ENCODE data around the gene DGKG.

The DGKG gene

DNA sequence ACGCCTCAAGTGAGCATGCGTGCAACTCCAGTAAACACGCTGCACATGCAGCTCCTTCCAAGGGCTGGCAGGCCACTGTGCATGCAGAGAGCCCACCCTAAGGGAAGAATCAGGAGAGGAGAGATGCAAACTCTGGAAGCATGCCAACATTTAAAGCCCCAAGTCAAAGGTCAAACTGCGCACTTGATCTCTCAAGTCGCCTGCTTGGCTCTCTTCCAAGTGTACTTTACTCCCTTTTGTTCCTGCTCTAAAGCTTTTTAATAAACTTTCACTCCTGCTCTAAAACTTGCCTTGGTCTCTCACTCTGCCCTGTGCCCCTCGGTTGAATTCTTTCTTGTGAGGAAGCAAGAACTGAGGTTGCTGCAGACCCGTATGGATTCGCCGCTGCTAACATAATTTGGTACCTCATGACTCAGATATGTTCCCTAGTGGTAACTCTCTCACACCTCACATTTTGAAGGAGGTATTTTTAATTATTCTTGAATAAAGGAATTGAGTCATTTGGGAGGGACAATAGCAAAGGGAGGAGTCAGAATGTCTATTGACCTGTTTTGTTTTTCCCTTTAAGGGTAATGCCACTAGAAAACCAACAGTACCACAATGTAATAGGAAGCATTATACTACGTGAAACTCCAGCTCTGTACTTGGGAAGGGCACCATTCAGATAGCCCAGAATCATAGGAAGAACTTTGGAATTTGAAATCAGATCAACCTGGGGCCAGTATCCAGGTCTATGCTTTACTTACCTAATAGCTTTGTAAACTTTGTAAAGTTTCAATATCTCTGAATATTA lies 19.6 kb upstream of the DGKG start:
- Histone ChIP-seq H3K4me3 (ENCODE audit: low read length) (no peak overlapping the region), H3K4me1 (ENCODE audit: insufficient read depth, low read length) (no peaks in the 10 kb centered on the region), H2AFZ (ENCODE audit: low read depth, low read length) (no peak overlapping the region), H3K27me3 (ENCODE audit: insufficient read depth, low read length) (no peaks in the 10 kb centered on the region), H3K36me3 (ENCODE audit: insufficient read depth, low read length) (no peaks in the 10 kb centered on the region), H3K9me3 (ENCODE audit: low read length) (no peaks in the 10 kb centered on the region)

DNA sequence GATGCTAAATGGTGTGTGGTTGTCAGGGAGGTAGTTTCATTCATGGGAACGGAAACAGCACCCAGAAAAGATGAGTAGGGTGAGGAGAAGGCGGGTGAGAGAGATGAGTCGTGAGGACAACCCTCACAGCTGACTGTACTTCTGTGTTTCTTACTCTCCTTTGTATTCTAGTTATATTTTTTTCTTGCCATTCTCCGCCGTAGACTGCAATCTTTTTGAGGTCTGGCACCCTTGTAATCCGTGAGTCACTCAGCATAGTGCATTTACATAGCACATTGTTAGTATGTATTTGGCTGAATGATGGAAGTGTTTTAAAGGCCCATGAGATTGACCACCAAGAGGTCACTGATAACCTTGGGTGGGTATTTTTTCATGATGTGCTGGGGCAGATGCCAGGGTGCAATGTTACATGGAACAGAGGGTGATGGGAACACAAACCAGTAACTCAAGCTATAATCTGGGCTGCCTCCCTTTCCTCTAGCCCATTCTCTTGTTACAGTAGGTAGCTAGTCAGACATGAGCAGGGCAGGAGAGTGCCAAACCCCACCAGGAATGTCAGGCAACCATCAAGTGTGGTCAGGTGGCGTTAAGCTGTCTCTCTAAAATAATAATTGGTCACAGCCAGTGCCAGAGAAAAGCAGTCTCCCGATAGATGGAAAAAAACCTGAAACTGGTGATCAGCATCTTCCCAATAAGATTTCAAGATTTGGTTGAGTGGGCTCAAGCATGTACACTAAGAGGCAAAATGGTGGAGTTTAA lies 18.8 kb upstream of the DGKG start:
- H2AFZ ChIP-seq (ENCODE audit: low read depth, low read length), result no peak overlapping the region
- no peak overlapping the region for H3K4me3 ChIP-seq (ENCODE audit: low read length)
- no peaks in the 10 kb centered on the region for H3K36me3 ChIP-seq (ENCODE audit: insufficient read depth, low read length)
- no peaks in the 10 kb centered on the region for H3K27me3 ChIP-seq (ENCODE audit: insufficient read depth, low read length)
- H3K9me3 ChIP-seq (ENCODE audit: low read length), result no peaks in the 10 kb centered on the region
- no peaks in the 10 kb centered on the region for H3K4me1 ChIP-seq (ENCODE audit: insufficient read depth, low read length)

DNA sequence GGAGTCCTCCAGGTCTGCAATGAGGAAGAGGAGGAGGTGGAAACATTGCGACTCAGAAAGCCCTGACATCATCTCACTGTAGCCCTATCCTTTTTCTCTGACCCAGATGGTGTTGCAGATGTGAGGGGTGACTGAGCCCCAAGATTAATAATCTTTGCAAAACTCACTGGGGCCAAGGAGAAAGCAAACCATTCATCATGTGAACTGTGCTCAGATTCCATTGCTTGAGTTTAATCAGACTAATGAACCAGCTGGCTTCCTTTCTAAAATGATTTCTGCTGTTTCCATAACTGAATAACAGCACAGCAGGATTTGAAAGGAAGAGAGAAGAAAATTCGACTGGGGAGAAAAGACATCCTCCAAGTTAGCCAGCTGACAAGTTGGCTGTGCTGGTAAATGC lies 13.4 kb upstream of the DGKG start:
- H3K27me3 ChIP-seq (ENCODE audit: insufficient read depth, low read length), result peaks cover 4% of the 10 kb centered on the region

DNA sequence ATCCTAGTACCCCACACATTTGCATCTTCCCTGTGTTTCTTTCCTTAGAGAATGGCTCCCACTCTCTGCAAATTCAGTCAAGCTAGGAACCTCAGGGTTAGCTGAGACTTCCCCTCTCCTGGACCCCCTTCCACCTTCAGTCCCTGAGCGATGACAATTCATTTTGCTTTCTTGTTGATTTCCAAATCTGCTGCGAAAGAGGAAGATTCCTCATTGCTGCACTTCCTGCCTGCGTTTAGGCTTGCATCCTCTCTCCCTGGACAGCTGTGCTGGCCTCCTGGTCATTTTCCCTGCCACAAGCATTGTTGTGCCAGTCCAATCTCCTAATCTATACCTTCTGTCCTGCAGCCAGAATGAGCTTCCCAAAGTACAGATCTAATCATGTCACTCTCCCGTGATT lies 12.3 kb upstream of the DGKG start:
- peaks cover 4% of the 10 kb centered on the region for H3K27me3 ChIP-seq (ENCODE audit: insufficient read depth, low read length)
- no peak overlapping the region for H3K4me3 ChIP-seq (ENCODE audit: low read length)
- H2AFZ ChIP-seq (ENCODE audit: low read depth, low read length), result no peak overlapping the region
- no peaks in the 10 kb centered on the region for H3K4me1 ChIP-seq (ENCODE audit: insufficient read depth, low read length)
- no peaks in the 10 kb centered on the region for H3K36me3 ChIP-seq (ENCODE audit: insufficient read depth, low read length)
- H3K9me3 ChIP-seq (ENCODE audit: low read length), result no peaks in the 10 kb centered on the region

More for the DNA sequence above, 13.4 kb upstream of the DGKG start:
- Histone ChIP-seq H3K9me3 (ENCODE audit: low read length) (no peaks in the 10 kb centered on the region), H3K4me3 (ENCODE audit: low read length) (no peak overlapping the region), H3K4me1 (ENCODE audit: insufficient read depth, low read length) (no peaks in the 10 kb centered on the region), H3K36me3 (ENCODE audit: insufficient read depth, low read length) (no peaks in the 10 kb centered on the region), H2AFZ (ENCODE audit: low read depth, low read length) (no peak overlapping the region)

DNA sequence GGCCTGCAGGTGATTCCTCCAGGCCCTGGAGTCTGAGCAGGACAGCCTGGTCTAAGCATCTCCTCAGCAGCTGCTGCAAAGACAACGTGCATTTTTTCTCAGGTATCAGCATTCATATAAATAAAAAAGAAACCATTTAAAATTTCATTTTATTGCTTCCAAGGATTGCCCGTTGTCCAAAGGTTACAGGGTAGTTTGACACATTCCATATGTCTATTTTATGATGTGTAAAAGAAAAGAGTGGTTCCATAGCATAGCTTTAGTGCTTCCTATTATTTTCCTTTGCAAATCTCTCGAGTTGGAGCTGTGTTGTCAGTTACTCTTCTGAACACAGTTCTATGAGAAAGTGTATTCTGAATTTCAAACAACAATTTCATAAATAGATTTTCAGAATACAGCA lies 7.2 kb upstream of the DGKG start:
- H2AFZ ChIP-seq (ENCODE audit: low read depth, low read length), result no peak overlapping the region
- no peak overlapping the region for H3K4me3 ChIP-seq (ENCODE audit: low read length)
- no peaks in the 10 kb centered on the region for H3K36me3 ChIP-seq (ENCODE audit: insufficient read depth, low read length)
- H3K9me3 ChIP-seq (ENCODE audit: low read length), result no peaks in the 10 kb centered on the region
- no peaks in the 10 kb centered on the region for H3K4me1 ChIP-seq (ENCODE audit: insufficient read depth, low read length)
- peaks cover 18% of the 10 kb centered on the region for H3K27me3 ChIP-seq (ENCODE audit: insufficient read depth, low read length)

DNA sequence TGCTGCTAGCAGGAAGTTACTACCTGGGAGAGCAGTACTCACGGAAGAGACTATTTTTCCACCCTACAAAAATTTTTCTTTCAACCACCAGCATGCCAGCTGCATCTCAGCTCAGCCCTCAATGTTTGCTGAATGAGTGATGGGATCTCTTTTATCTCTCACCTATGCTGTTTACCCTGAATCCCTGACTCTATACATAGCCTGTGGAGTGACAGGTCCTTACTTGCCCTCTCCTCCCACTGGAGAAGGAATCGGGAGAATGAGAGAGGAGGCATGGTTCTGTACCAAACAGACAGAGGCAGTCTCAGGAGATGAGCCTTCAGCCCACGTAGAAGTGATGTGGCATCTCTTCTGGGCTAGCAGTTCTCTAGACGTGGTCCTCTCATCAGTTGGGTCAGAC lies 6.7 kb upstream of the DGKG start:
- Histone ChIP-seq H3K4me3 (ENCODE audit: low read length) (no peak overlapping the region), H2AFZ (ENCODE audit: low read depth, low read length) (no peak overlapping the region), H3K36me3 (ENCODE audit: insufficient read depth, low read length) (no peaks in the 10 kb centered on the region), H3K4me1 (ENCODE audit: insufficient read depth, low read length) (no peaks in the 10 kb centered on the region), H3K9me3 (ENCODE audit: low read length) (no peaks in the 10 kb centered on the region), H3K27me3 (ENCODE audit: insufficient read depth, low read length) (peaks cover 23% of the 10 kb centered on the region)

DNA sequence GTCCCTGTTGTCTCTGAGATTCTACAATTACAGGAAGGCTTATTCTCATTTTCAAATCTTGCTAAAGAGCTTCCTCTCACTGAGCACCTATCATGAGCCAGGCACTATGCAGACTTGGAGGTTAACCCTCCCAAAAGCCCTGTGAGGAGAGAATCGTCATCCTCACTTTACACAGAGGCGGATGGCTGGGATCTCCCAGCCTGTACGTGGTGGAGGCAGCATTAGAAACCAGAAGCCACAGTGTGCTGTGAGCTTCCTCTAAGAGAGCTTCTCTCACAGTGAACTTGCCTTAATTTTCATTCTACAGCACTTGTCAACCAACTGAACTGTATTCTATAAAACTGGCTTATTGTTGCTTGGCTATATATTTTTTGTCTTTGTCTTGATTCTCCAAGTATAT lies 6.1 kb upstream of the DGKG start:
- peaks cover 28% of the 10 kb centered on the region for H3K27me3 ChIP-seq (ENCODE audit: insufficient read depth, low read length)
- no peaks in the 10 kb centered on the region for H3K9me3 ChIP-seq (ENCODE audit: low read length)
- no peak overlapping the region for H2AFZ ChIP-seq (ENCODE audit: low read depth, low read length)
- H3K36me3 ChIP-seq (ENCODE audit: insufficient read depth, low read length), result no peaks in the 10 kb centered on the region
- H3K4me1 ChIP-seq (ENCODE audit: insufficient read depth, low read length), result no peaks in the 10 kb centered on the region
- no peak overlapping the region for H3K4me3 ChIP-seq (ENCODE audit: low read length)

DNA sequence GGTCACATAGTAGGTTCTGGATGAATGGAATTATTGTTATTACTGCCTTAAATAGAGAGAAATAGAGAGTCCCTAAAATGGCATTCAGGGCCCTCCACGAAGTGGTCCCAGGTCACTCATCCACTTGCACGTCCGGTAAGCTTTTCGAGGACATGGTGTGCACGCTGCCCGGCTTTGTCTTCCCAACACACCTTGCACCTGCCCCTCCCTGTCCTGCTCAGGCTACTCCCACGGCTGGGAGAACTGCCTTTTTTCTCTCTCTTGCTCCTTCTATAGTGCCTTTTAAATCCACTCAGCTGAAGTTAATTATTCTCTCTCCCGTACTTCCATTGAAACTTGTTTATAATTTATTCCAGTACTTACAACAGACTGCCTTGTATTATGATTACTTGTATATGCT lies 5.6 kb upstream of the DGKG start:
- Histone ChIP-seq H3K4me3 (ENCODE audit: low read length) (no peak overlapping the region), H3K27me3 (ENCODE audit: insufficient read depth, low read length) (peaks cover 33% of the 10 kb centered on the region), H3K4me1 (ENCODE audit: insufficient read depth, low read length) (no peaks in the 10 kb centered on the region), H3K36me3 (ENCODE audit: insufficient read depth, low read length) (no peaks in the 10 kb centered on the region), H2AFZ (ENCODE audit: low read depth, low read length) (no peak overlapping the region), H3K9me3 (ENCODE audit: low read length) (no peaks in the 10 kb centered on the region)

DNA sequence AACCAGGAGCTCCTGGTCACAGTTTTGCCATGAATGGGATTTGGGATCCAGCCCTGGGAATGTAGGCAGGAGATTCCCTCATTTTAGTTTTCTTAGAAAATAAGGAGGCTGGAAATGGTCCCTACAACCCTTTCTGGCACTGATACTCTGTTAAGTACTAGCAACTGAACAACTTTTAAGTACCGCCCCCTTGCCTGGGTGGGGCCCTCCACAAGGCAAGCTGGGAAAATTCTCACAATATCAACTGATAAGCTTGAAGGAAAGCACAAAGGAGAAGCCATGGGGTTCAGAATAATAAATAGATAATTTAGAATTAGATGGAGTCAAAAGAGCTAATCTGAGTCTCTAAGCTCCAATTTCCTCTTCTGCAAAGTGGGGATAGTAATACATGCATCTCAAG lies 4.2 kb upstream of the DGKG start:
- H3K4me1 ChIP-seq (ENCODE audit: insufficient read depth, low read length), result peaks cover 4% of the 10 kb centered on the region
- H2AFZ ChIP-seq (ENCODE audit: low read depth, low read length), result no peak overlapping the region
- no peak overlapping the region for H3K4me3 ChIP-seq (ENCODE audit: low read length)
- peaks cover 48% of the 10 kb centered on the region for H3K27me3 ChIP-seq (ENCODE audit: insufficient read depth, low read length)
- no peaks in the 10 kb centered on the region for H3K9me3 ChIP-seq (ENCODE audit: low read length)
- no peaks in the 10 kb centered on the region for H3K36me3 ChIP-seq (ENCODE audit: insufficient read depth, low read length)

DNA sequence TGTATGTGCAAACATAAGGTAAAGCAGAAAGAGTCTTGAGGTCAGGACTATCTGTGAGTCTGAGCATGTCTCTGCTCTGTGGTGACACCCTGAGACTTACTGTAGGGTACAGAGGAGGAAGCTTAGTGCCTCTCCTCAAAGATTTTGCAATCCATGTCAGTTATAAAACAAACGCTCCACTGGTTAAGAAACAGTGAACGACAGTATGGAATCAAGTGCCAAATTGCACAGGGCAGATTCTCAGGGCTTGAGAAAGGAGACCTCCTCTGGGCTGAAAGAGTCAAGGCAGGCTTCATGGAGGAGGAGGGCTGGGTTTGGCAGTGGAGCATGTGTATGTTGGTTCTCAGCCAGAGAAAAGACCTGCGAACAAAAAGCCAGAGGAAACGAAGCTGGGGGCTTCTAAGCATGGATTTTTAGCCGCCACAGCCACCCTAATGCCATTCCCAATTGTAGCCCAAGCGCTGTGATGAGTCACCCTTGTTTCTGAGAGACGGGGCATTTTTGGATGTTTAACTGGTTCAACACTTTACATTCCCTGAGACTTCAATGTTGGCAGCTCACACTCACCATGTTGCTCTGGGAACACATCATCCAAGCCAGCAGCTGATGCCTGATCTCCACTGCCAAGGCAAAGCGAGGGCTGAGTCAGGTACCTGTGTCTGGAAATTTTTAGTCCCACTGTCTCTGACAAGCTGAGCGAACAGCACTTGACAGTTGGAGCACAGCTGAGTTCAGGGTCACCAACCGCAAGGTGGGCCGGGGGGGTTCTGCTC lies 3.4 kb upstream of the DGKG start:
- Histone ChIP-seq H3K27me3 (ENCODE audit: insufficient read depth, low read length) (peaks cover 56% of the 10 kb centered on the region), H3K9me3 (ENCODE audit: low read length) (no peaks in the 10 kb centered on the region), H3K36me3 (ENCODE audit: insufficient read depth, low read length) (no peaks in the 10 kb centered on the region), H3K4me3 (ENCODE audit: low read length) (no peak overlapping the region), H3K4me1 (ENCODE audit: insufficient read depth, low read length) (peaks cover 10% of the 10 kb centered on the region), H2AFZ (ENCODE audit: low read depth, low read length) (no peak overlapping the region)

DNA sequence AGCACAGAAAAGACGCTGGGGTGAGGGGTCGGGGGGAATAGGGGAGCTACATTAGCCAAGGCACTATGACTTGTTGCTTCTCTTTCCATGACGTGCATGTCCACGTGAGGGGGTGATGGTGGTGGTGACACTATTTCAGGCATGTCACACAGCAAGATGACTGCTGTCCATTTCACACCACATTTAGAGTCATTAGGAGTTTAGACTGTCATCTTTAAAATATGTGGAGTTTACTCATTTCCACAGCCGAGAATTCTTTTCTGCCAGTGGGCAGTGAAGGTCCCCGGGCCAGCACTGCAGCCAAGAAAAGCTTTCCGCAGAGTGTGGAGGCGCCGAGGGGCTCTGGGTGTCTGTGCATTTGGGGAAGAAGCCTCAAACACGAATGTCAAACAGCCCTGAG lies 954 bp upstream of the DGKG start:
- H2AFZ ChIP-seq (ENCODE audit: low read depth, low read length), result no peak overlapping the region
- H3K36me3 ChIP-seq (ENCODE audit: insufficient read depth, low read length), result no peaks in the 10 kb centered on the region
- no peaks in the 10 kb centered on the region for H3K9me3 ChIP-seq (ENCODE audit: low read length)

DNA sequence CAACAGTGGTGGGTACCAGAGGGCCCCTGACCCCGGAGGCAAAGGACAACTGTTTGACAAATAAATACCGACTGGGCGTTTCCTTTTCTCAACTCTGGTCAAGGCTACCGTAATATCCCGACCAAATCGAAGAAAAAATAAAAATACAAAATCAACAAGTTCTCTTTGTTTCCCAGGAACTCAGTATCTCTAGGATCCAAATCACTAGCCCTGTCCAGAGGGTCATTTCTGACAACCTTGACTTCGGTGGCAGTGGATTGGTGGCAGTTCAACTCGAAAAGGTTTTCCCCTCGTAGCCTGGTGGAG lies 456 bp upstream of the DGKG start:
- no peaks in the 10 kb centered on the region for H3K9me3 ChIP-seq (ENCODE audit: low read length)
- H3K4me1 ChIP-seq (ENCODE audit: insufficient read depth, low read length), result peaks cover 10% of the 10 kb centered on the region
- H3K4me3 ChIP-seq (ENCODE audit: low read length), result no peak overlapping the region
- no peak overlapping the region for H2AFZ ChIP-seq (ENCODE audit: low read depth, low read length)
- H3K36me3 ChIP-seq (ENCODE audit: insufficient read depth, low read length), result no peaks in the 10 kb centered on the region
- peaks cover 73% of the 10 kb centered on the region for H3K27me3 ChIP-seq (ENCODE audit: insufficient read depth, low read length)

More for the DNA sequence above, 954 bp upstream of the DGKG start:
- Histone ChIP-seq H3K4me1 (ENCODE audit: insufficient read depth, low read length) (peaks cover 10% of the 10 kb centered on the region), H3K27me3 (ENCODE audit: insufficient read depth, low read length) (peaks cover 72% of the 10 kb centered on the region), H3K4me3 (ENCODE audit: low read length) (no peak overlapping the region)

DNA sequence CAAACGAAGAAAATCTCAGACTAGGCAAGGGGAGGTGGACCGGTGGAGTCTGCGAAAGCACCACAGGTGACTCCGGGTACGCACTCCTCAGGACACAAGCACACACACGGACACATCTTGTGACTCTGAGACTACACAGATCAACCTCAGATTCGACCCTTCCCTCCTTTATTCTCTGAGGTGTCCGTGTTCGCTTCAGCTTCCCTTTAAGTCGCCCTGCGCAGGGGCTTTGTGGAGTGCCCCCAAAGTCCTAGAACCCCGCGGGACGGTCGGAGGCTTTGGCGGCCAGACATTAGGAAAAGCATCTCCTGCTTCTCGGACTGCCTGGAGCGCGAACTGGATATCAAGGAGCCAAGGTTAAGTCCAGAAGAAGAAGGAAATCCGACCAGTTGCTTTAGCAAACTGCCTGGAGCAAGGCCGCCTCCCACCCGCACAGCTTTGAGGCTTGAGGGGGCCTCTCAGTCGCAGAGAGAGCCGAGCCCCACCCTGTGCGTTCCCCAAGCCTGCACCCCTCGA lies 730 bp downstream of the DGKG start:
- no peak overlapping the region for H3K4me3 ChIP-seq (ENCODE audit: low read length)
- peaks cover 10% of the 10 kb centered on the region for H3K4me1 ChIP-seq (ENCODE audit: insufficient read depth, low read length)
- no peak overlapping the region for H2AFZ ChIP-seq (ENCODE audit: low read depth, low read length)
- H3K36me3 ChIP-seq (ENCODE audit: insufficient read depth, low read length), result no peaks in the 10 kb centered on the region
- peaks cover 70% of the 10 kb centered on the region for H3K27me3 ChIP-seq (ENCODE audit: insufficient read depth, low read length)
- no peaks in the 10 kb centered on the region for H3K9me3 ChIP-seq (ENCODE audit: low read length)

Measured in neuron (in vitro differentiated cells).